Measurements from ENCODE around the gene HAUS3. TPM values are rescaled to one million over a fixed set of nuclear protein-coding genes. Genes with fewer than 3 reads are reported as not detected.

The HAUS3 gene
- total and polyA plus RNA-seq, 2 experiments from 2014 or later = 15.2 to 16.3 TPM

DNA sequence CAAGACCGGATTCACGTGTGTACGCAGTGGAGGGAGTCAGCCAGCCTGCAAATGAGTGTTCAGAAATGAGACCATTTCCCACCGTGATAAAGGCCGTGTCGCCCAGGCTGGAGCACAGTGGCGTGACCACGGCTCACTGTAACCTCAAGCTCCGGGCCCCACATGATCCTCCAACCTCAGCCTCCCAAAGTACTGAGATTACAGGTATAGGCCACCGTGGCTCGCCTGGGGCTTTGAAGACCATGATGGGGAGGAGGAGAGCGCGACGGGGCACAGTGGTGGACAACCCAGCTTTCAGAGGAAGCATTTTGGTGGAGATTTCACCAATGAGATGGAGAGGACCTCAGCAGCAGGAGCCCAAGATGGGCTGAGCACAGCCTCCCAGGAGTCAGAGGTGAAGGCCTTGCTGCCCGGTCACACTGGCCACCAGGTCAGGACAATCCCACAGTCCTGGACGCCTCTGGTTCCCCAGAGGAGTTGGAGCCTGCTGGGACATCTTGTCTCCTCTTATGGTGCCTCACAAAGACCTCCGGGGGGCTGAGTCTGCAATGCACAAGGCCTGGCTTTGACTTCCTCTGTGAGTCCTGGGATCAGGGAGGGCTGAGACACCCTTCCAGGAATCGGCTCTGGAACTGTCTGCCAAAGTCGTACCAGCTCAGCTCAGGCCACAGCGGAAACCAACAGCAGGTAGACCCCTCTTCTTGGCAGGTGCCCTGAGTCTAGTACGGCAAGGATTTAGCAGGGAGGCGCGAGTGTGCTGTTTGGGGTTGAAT, 42.4 kb upstream of the HAUS3 start:
- H3K4me3 ChIP-seq = no peak overlapping the region
- H3K27me3 ChIP-seq = no peaks in the 10 kb centered on the region
- no peak for DNase-seq (ENCODE audit: low read depth in 1 of 2, low spot score in 1 of 2)
- no peaks in the 10 kb centered on the region for H3K4me1 ChIP-seq (ENCODE audit: low read depth)
- no peaks in the 10 kb centered on the region for H3K36me3 ChIP-seq
- no peaks in the 10 kb centered on the region for H3K9me3 ChIP-seq (ENCODE audit: low read depth)
- no peak overlapping the region for H3K27ac ChIP-seq
- TF ChIP-seq, protein P1, sequence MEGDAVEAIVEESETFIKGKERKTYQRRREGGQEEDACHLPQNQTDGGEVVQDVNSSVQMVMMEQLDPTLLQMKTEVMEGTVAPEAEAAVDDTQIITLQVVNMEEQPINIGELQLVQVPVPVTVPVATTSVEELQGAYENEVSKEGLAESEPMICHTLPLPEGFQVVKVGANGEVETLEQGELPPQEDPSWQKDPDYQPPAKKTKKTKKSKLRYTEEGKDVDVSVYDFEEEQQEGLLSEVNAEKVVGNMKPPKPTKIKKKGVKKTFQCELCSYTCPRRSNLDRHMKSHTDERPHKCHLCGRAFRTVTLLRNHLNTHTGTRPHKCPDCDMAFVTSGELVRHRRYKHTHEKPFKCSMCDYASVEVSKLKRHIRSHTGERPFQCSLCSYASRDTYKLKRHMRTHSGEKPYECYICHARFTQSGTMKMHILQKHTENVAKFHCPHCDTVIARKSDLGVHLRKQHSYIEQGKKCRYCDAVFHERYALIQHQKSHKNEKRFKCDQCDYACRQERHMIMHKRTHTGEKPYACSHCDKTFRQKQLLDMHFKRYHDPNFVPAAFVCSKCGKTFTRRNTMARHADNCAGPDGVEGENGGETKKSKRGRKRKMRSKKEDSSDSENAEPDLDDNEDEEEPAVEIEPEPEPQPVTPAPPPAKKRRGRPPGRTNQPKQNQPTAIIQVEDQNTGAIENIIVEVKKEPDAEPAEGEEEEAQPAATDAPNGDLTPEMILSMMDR (IDR thresholded peaks at IDR 0.05; ENCODE audit: low read depth, low read length) = no peak

DNA sequence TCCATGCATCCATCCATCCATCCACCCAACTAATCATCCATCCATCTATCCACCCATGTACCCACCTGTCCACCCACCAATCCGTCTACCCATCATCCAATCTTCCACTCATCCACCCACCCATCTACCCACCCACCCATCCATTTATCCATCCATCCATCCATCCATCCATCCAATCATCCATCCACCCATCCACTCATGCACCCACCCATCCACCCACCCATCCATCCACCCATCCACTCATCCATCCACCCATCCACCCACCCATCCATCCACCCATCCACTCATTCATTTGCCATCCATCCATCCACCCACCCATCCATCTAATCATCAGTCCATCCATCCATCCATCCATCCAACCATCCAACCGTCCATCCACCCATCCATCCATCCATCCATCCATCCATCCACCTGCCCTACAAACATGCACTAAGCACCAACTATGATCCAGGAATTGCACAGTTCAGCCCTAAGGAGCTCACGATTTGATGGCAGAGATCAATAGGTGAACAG, 41.3 kb upstream of the HAUS3 start:
- Histone ChIP-seq H3K4me3 (no peak overlapping the region), H3K9me3 (ENCODE audit: low read depth) (no peaks in the 10 kb centered on the region), H3K4me1 (ENCODE audit: low read depth) (no peaks in the 10 kb centered on the region), H3K27me3 (no peaks in the 10 kb centered on the region), H3K36me3 (no peaks in the 10 kb centered on the region), H3K27ac (no peak overlapping the region)
- no peak for DNase-seq (ENCODE audit: low read depth in 1 of 2, low spot score in 1 of 2)
- TF ChIP-seq, protein P1 (IDR thresholded peaks at IDR 0.05; ENCODE audit: low read depth, low read length) = no peak

DNA sequence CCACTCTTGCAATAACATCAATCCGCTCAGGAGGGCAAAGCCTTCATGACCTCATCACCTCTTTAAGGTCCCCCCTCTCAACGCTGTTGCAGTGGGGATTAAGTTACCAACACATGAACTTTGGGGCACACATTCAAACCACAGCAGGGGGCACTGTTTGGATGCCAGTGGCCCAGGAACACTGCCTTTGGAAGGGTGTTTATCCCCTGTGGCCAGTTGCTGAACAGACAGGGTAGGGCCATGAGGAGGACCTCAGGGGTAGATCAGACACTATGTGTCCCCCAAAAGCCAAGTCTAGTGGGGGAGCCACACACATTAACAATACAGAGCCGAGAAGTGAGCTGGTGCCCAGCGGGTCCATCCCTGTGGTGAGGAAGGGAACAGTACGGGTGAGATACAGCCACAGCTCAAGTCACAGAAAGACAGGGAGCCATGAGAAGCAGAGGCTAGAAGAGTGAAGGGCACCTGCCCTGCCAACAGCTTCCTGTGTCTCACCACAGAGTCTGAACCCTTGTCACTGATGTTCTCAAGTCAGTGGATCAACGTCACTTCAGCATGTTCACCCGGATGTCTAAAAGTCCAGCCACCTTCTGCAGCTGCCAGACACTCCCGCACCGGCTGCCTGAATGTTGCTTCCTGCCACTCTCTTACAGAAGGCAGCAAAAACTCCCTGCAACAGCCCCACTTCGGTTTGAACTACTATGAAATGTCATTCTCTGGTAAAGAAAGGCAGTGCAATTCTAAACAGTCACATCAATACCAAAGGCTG, 39.8 kb upstream of the HAUS3 start:
- Histone ChIP-seq H3K36me3 (no peaks in the 10 kb centered on the region), H3K4me3 (no peak overlapping the region), H3K4me1 (ENCODE audit: low read depth) (no peaks in the 10 kb centered on the region), H3K27ac (no peak overlapping the region), H3K27me3 (no peaks in the 10 kb centered on the region), H3K9me3 (ENCODE audit: low read depth) (no peaks in the 10 kb centered on the region)
- DNase-seq (ENCODE audit: low read depth in 1 of 2, low spot score in 1 of 2) = no peak
- TF ChIP-seq, protein P1 (IDR thresholded peaks at IDR 0.05; ENCODE audit: low read depth, low read length) = peak; percentile 15

DNA sequence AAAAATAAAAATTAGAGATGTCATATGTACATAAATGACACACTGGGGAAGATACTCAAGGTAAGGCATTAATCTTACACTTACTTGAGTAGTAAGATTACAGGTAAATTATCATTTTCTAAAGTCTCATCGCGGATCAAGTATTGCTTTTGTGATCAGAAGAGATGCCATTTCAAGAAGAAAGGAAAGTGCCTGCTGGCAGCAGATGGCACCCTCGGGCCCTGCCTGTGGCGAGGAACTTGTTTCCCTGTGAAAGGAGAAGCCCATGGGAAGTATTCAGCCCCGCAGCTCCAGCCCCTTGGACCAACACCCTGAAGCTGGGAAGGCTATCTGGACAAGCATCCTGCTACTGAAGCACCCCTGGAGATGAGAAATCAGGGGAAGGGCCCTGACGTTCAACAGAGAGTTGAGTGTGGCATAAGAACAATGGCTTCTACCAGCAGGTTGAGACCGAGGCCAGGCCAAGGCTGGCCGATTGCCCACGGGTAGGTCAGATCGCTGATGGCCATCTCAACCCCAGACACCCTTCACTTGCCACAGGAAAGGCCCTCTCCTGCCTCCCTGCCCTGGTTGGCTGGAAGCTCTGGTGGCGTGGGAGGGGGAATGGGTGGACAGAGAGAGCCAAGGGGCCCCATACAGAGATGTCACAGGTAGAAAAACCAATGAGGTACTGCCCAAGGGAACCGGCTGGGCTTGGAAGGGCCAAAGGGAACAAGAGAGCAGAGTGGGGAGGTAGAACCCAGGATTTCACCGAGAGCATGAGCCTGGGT, 38.8 kb upstream of the HAUS3 start:
- TF ChIP-seq, protein P1 (IDR thresholded peaks at IDR 0.05; ENCODE audit: low read depth, low read length) = no peak
- no peaks in the 10 kb centered on the region for H3K9me3 ChIP-seq (ENCODE audit: low read depth)
- no peak overlapping the region for H3K4me3 ChIP-seq
- no peaks in the 10 kb centered on the region for H3K36me3 ChIP-seq
- DNase-seq (ENCODE audit: low read depth in 1 of 2, low spot score in 1 of 2) = no peak
- H3K27ac ChIP-seq = no peak overlapping the region
- H3K27me3 ChIP-seq = no peaks in the 10 kb centered on the region
- H3K4me1 ChIP-seq (ENCODE audit: low read depth) = no peaks in the 10 kb centered on the region

DNA sequence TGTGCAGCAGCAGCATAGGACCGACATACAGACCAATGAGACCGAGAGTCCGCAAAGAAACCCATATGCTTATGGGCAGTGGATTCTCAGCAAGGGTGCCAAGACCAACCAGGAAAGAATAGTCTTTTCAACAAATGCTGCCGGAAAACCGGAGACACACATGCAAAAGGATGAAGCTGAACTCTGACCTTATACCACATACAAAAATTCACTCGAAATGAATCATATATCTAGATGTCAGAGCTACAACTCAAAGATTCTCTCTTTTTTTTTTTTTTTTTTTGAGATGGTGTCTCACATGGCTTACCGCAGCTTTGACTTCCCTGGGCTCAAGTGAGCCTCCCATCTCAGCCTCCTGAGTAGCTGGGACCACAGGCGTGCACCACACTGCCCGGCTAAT, 36.0 kb upstream of the HAUS3 start:
- H3K9me3 ChIP-seq (ENCODE audit: low read depth) = no peaks in the 10 kb centered on the region
- H3K4me1 ChIP-seq (ENCODE audit: low read depth) = no peaks in the 10 kb centered on the region
- no peak overlapping the region for H3K4me3 ChIP-seq
- DNase-seq (ENCODE audit: low read depth in 1 of 2, low spot score in 1 of 2) = no peak
- H3K27ac ChIP-seq = no peak overlapping the region
- no peaks in the 10 kb centered on the region for H3K36me3 ChIP-seq
- TF ChIP-seq, protein P1 (IDR thresholded peaks at IDR 0.05; ENCODE audit: low read depth, low read length) = no peak
- no peaks in the 10 kb centered on the region for H3K27me3 ChIP-seq
